SK-MEL-5 (cell line): ENCODE measurements around the gene CHDH. TPM values are rescaled to one million over a fixed set of nuclear protein-coding genes. Genes with fewer than 3 reads are reported as not detected.

Experiments used
- DNase-seq: peaks from one replicate; pipeline ENCODE4 v3.0.0-alpha.2; 2016; ENCODE audit warnings: low read depth, low spot score
- in situ Hi-C: cut with HindIII; loops from 2 replicates; pipeline ENCODE4 v1.10.0; 2016; ENCODE audit warnings: low sequenced_read_pairs, high pct_unique_total_duplicates, low pct_unique_long_range_greater_than_20kb
- total RNA-seq: library from RNA; depleted of rRNA; stranded (reverse); fragments of >200 nt; shearing (Covaris generic); gene quantifications from 2 replicates; pipeline ENCODE4 v1.2.3, GENCODE V29; 2014

The CHDH gene
- total RNA-seq, 1 experiment from 2014 or later: 0.03 TPM

GRCh38 chr3:53818221-53819162 is 27.7 kb downstream of the CHDH start:
- no peak for DNase-seq
- in situ Hi-C loops: no loop called here

DNA sequence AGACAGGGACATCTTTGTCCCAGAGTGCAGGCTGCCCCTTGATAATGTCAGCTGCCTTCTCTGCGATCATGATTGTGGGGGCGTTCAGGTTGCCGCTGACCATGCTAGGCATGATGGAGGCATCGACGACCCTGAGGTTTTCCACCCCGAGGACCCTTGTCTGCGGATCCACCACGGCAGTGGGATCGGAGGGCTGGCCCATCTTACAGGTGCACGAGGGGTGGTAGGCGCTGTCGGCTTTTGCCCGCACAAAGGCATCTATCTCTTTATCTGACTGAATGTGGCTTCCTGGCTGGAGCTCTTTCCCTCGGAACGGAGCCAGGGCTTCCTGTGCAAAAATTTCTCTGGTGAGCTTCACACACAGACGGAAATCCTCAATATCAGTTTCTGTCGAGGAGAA is 28.4 kb downstream of the CHDH start:
- DNase-seq: no peak
- in situ Hi-C loops: no loop called here

DNA sequence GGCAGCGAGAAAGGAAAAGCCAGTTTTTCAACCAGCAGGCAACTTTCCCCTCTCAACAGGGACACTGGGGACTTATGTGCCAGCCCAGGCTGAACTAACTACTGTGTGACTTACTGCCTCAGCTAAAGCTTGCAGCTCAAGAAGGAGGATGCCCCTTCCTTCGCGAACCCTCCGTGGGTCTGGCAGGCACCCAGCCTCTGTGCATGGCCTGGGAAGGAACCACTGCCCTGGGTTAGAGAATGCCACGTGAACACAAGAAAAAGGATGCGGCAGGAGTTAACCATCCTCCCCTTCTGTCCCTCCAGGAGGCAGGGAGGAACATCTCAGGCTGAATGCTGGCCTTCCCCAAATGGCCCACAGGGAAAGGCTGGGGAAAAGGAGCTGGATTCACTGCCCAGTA is 29.0 kb downstream of the CHDH start:
- DNase-seq: no peak
- in situ Hi-C loops: no loop called here

GRCh38 chr3:53816425-53816824 is 29.8 kb downstream of the CHDH start:
- DNase-seq: no peak
- in situ Hi-C loops: no loop called here

- in situ Hi-C loops: no loop called here
- no peak for DNase-seq
Observed at GRCh38 chr3:53815651-53816050, 30.6 kb downstream of the CHDH start.

DNA sequence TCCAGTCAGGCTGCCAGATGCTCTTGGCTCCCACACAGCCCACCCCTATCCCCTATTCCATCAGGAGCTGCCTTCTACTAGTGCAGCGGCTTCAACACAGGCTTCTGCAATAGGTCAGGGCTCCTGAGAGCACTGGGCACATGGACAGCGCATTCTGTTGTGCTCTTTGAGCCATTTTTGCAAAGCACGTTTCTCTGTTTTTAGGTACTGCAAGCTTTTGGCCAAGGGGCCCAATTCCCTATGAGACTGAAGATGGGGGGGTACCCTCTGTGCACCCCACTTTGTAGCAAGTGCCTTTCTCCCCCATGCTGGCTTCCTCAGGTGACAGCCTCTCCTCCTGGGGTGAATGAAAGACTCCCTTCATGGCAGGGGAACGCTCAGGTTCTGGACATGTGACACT is 31.2 kb downstream of the CHDH start:
- in situ Hi-C loops: no loop called here
- no peak for DNase-seq

GRCh38 chr3:53813876-53814275 is 32.3 kb downstream of the CHDH start:
- in situ Hi-C loops: no loop called here
- DNase-seq: no peak

DNA sequence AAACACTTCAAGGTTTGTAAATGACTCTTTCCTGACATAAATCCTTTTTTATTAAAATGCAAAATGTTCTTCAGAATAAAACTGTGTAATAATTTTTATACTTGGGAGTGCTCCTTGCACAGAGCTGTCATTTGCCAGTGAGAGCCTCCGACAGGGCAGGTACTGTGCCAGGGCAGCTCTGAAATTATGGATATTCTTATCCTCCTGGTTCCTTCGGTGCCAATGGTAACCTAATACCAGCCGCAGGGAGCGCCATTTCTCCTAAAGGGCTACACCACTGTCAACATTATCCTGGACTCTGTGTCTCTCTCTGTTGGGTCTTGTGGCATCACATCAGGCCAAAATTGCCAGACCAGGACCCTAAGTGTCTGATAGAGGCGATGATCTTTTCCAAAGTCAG is 33.0 kb downstream of the CHDH start:
- in situ Hi-C loops: no loop called here
- peak; percentile 17 for DNase-seq

DNA sequence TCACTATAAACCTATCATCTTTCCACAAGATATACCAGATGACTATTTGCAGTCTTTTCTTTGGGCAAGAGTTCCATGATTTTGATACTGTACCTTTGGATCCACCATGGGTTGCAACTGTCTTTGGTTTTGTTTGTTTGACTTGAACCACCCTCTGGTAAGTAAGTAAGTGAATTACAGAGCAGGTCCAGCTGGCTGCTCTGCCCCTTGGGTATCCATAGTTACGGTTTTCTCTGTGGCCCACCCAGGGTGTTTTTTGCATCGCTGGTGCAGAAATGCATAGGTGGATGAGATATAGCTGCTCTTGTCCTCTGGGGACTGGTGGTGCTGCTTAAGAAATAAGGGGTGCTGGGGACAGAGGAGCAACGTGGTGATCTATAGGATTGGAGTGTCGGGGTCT is 33.8 kb downstream of the CHDH start:
- no peak for DNase-seq
- in situ Hi-C loops: no loop called here

GRCh38 chr3:53811143-53811927 is 34.9 kb downstream of the CHDH start:
- in situ Hi-C loops: no loop called here
- DNase-seq: no peak

DNA sequence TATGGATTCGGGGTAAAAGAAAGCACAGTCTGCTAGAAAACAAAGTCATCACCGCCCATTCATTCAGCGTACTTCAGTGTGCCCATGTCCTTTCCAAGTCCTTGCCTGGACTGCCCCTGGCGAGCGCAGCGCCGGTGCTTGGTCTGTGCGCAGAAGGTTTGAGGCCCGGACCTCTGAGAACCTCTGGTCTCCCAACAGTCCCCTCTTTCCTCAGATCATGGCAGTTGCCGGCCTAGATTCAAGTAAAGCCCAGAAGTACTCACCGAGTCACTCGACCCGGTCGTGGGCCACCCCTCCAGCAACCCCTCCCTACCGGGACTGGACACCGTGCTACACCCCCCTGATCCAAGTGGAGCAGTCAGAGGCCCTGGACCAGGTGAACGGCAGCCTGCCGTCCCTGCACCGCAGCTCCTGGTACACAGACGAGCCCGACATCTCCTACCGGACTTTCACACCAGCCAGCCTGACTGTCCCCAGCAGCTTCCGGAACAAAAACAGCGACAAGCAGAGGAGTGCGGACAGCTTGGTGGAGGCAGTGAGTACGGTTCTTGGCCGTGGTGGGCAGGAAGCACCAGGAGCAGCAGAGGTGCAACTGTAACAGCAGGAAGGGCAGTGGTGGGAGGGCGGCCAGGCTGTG is 36.3 kb downstream of the CHDH start:
- in situ Hi-C loops: no loop called here
- no peak for DNase-seq

DNA sequence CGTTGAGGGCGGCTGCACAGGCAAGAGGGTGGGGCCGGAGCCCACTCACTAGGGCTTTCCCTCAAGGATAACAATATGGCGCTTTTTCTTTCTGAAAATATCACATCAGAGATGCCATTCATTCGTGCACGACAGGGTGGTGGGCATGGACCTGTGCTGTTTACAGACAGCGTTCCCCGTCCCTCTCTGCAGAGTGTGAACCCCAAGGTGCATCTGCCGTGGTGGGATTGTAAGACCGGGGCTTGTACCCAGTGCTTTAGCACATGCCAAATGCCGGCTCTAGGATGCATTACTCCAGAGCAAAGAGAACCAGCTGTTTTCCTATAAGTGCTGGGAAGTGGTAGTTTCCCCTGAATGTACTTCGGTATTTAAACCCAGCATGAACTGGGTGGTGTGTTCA is 37.0 kb downstream of the CHDH start:
- DNase-seq: no peak
- in situ Hi-C loops: no loop called here

GRCh38 chr3:53808496-53808895 is 37.7 kb downstream of the CHDH start:
- in situ Hi-C loops: no loop called here
- DNase-seq: no peak

DNA sequence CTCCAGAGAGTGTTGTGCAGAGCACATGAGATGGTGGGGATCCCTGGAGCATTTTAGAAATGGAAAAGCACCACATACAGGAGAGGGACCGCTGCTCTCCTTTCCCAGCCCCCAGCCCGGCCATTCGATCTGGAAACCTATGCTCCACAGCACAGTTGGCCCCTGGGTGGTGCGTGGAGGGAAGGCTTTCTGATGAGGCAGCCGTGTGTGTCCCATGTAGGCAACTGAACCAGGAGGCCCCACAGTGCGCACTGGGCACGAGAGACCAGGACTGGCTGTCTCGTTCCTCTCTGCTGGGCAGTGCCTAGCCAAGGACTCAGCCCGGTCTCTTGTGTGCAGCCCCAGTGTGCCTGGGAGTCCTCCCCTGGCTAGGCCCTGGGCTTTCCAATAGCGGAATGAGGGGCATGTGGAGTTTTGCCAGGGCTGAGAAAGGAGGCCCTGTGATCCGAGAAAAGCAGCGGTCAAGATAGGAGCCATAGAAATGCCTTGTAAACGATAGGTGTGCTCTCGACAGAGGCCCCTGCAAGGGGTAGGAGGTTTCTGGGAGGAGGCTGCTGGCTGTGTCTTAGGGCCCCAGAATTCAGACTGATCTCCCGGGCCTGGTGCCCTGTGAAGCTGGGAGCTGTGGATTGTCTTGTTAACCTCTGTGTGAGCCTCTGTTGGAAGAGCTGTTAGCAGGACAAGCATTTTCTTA is 39.0 kb downstream of the CHDH start:
- DNase-seq: no peak
- in situ Hi-C loops: no loop called here

- in situ Hi-C loops: no loop called here
- no peak for DNase-seq
Observed at GRCh38 chr3:53806182-53807116, 39.8 kb downstream of the CHDH start.

- in situ Hi-C loops: no loop called here
- DNase-seq: no peak
Observed at GRCh38 chr3:53805463-53806159, 40.6 kb downstream of the CHDH start.
